ENCODE measurements around the gene RAF1.
"Not testable (repeated sequence)": the region's sequence is repeated elsewhere in the genome, so short reads cannot be mapped to it uniquely, and the experiment has no call there.

GRCh38 chr3:12661375-12661774 lies 2.5 kb downstream of the RAF1 start:
- TF ChIP-seq CTCF (IDR thresholded peaks at IDR 0.05; ENCODE audit: insufficient read depth, low read length, poor library complexity, severe bottlenecking); EZH2phosphoT487 (conservative IDR thresholded peaks at IDR 0.05; ENCODE audit: low read length): not testable (repeated sequence)

Measured in SU-DHL-6 (cell line).